H1 (cell line): ENCODE measurements around the gene SIT1. TPM values are rescaled to one million over a fixed set of nuclear protein-coding genes. Genes with fewer than 3 reads are reported as not detected.

Source experiments
- CTCF ChIA-PET: fragments of 300-600 bp; sonication (Branson Sonifier 250); formaldehyde crosslinking; loops from one replicate; lab custom pipeline; 2021; ENCODE audit not compliant: partially characterized antibody; lab: Charles Lee
- POLR2A ChIA-PET: fragments of 300-600 bp; sonication (Branson Sonifier 250); formaldehyde crosslinking; loops from one replicate; lab custom pipeline; 2021; ENCODE audit warnings: inconsistent platforms; ENCODE audit not compliant: partially characterized antibody; lab: Charles Lee
- DNase-seq, 2 experiments: peaks; one replicate each; pipeline versions ENCODE4 v3.0.0 to v3.0.0-alpha.2; 2010 to 2022; ENCODE audit warnings: low spot score in 2 of 2, low read depth in 1 of 2, mixed read lengths in 1 of 2
- FAIRE-seq: peaks from 2 replicates; lab custom pipeline; 2011; peaks lifted over from hg19 to GRCh38; lab: Jason Lieb, UNC
- H2AFZ ChIP-seq: 2 replicates; pipeline ENCODE4 v1.8.1; 2012; ENCODE audit warnings: low read length, inconsistent platforms
- H2AK5ac ChIP-seq: 2 replicates; pipeline ENCODE4 v1.6.1; 2013; ENCODE audit warnings: low read depth, low read length
- H2BK120ac ChIP-seq: replicated peaks from 2 replicates; pipeline ENCODE3; 2013; ENCODE audit warnings: low read depth, low read length, inconsistent platforms
- H2BK12ac ChIP-seq: 2 replicates; pipeline ENCODE4 v1.6.1; 2013; ENCODE audit warnings: low read depth, low read length
- H2BK15ac ChIP-seq: 2 replicates; pipeline ENCODE4 v1.6.1; 2013; ENCODE audit warnings: low read length
- H2BK20ac ChIP-seq: 2 replicates; pipeline ENCODE4 v1.6.1; 2013; ENCODE audit warnings: low read length
- H2BK5ac ChIP-seq: 2 replicates; pipeline ENCODE4 v1.6.1; 2013; ENCODE audit warnings: low read depth, low read length
- H3K14ac ChIP-seq: 2 replicates; pipeline ENCODE4 v1.6.1; 2013; ENCODE audit warnings: inconsistent platforms; ENCODE audit not compliant: insufficient read length
- H3K18ac ChIP-seq: 2 replicates; pipeline ENCODE4 v1.6.1; 2013; ENCODE audit warnings: low read length; ENCODE audit errors: extremely low read depth
- H3K23ac ChIP-seq: 2 replicates; pipeline ENCODE4 v1.6.1; 2013; ENCODE audit warnings: inconsistent platforms; ENCODE audit not compliant: insufficient read length
- H3K23me2 ChIP-seq: 2 replicates; pipeline ENCODE4 v1.6.1; 2013; ENCODE audit warnings: low read depth, low read length
- H3K27ac ChIP-seq: 2 replicates; pipeline ENCODE4 v1.6.1; 2011; ENCODE audit warnings: low read depth, low read length, inconsistent platforms
- H3K27me3 ChIP-seq, 4 experiments: replicated peaks in 1 of 4; 1 replicate in 1 of 4; 2 replicates in 3 of 4; pipeline versions ENCODE4 v1.6.1 to v1.8.1; 2011 to 2013; ENCODE audit warnings: low read length in 3 of 4, mild to moderate bottlenecking in 3 of 4, inconsistent platforms in 2 of 4, mixed read lengths in 2 of 4, moderate library complexity in 1 of 4; ENCODE audit not compliant: control insufficient read depth in 3 of 4, insufficient read depth in 3 of 4; ENCODE audit errors: extremely low read depth in 1 of 4
- H3K36me3 ChIP-seq, 4 experiments: 2 replicates each; pipeline versions ENCODE4 v1.6.1 to v1.8.1; 2011 to 2013; ENCODE audit warnings: mild to moderate bottlenecking in 4 of 4, low read length in 3 of 4, moderate library complexity in 2 of 4, control low read depth in 1 of 4, inconsistent platforms in 1 of 4; ENCODE audit not compliant: insufficient read depth in 4 of 4, control insufficient read depth in 2 of 4
- H3K4ac ChIP-seq: replicated peaks from 2 replicates; pipeline ENCODE3; 2013; ENCODE audit warnings: low read length, low read depth, mixed read lengths, inconsistent platforms; ENCODE audit not compliant: insufficient read length
- H3K4me1 ChIP-seq, 4 experiments: replicated peaks in 1 of 4; 1 replicate in 1 of 4; 2 replicates in 3 of 4; pipeline versions ENCODE4 v1.6.1 to v1.8.1; 2011 to 2013; ENCODE audit warnings: low read length in 3 of 4, inconsistent platforms in 2 of 4, mixed read lengths in 1 of 4; ENCODE audit not compliant: insufficient read depth in 4 of 4, control insufficient read depth in 3 of 4
- H3K4me2 ChIP-seq, 2 experiments: 2 replicates each; pipeline versions ENCODE4 v1.6.1 to v1.8.1; 2011 to 2013; ENCODE audit warnings: low read depth in 2 of 2, low read length in 2 of 2, control low read depth in 1 of 2, inconsistent platforms in 1 of 2, mild to moderate bottlenecking in 1 of 2; ENCODE audit not compliant: insufficient read depth in 1 of 2
- H3K4me3 ChIP-seq, 4 experiments: fragments of 200-600, 300-600 bp in 1 of 4; sonication (generic), shearing (Covaris generic), sonication (Bioruptor Twin) in 1 of 4; 2 replicates each; pipeline versions ENCODE4 v1.5.1 to v1.8.1; 2011 to 2016; ENCODE audit warnings: low read length in 4 of 4, low read depth in 3 of 4, control low read depth in 2 of 4, inconsistent platforms in 2 of 4, mild to moderate bottlenecking in 2 of 4, mixed read lengths in 1 of 4, moderate library complexity in 1 of 4; ENCODE audit not compliant: insufficient read depth in 2 of 4; ENCODE audit errors: extremely low read depth in 1 of 4
- H3K56ac ChIP-seq: replicated peaks from 2 replicates; pipeline ENCODE3; 2013; ENCODE audit warnings: low read depth, mild to moderate bottlenecking, mixed read lengths, low read length, inconsistent platforms; ENCODE audit not compliant: insufficient read length
- H3K79me1 ChIP-seq: 2 replicates; pipeline ENCODE4 v1.6.1; 2013; ENCODE audit warnings: low read depth, low read length, control low read depth
- H3K79me2 ChIP-seq, 2 experiments: 2 replicates each; pipeline versions ENCODE4 v1.6.1 to v1.8.1; 2012 to 2013; ENCODE audit warnings: low read length in 2 of 2, mild to moderate bottlenecking in 2 of 2, inconsistent platforms in 1 of 2; ENCODE audit not compliant: insufficient read depth in 2 of 2, control insufficient read depth in 1 of 2
- H3K9ac ChIP-seq, 4 experiments: replicated peaks in 1 of 4; 1 replicate in 1 of 4; 2 replicates in 3 of 4; pipeline versions ENCODE4 v1.6.1 to v1.8.1; 2011 to 2013; ENCODE audit warnings: low read depth in 3 of 4, low read length in 3 of 4, control low read depth in 2 of 4, mild to moderate bottlenecking in 2 of 4, moderate library complexity in 2 of 4, inconsistent platforms in 1 of 4; ENCODE audit errors: extremely low read depth in 1 of 4
- H3K9me3 ChIP-seq, 2 experiments: 2 replicates each; pipeline versions ENCODE4 v1.6.1 to v1.8.1; 2012 to 2013; ENCODE audit warnings: mild to moderate bottlenecking in 2 of 2, moderate library complexity in 2 of 2, control low read depth in 1 of 2, inconsistent platforms in 1 of 2, low read depth in 1 of 2, low read length in 1 of 2, mixed read lengths in 1 of 2; ENCODE audit not compliant: insufficient read depth in 2 of 2
- H4K20me1 ChIP-seq, 2 experiments: replicated peaks in 1 of 2; 2 replicates each; pipeline versions ENCODE3 to v1.8.1; 2011 to 2013; ENCODE audit warnings: inconsistent platforms in 2 of 2, low read length in 2 of 2, mild to moderate bottlenecking in 1 of 2; ENCODE audit not compliant: insufficient read depth in 2 of 2, control insufficient read depth in 1 of 2
- H4K5ac ChIP-seq: 2 replicates; pipeline ENCODE4 v1.6.1; 2013; ENCODE audit warnings: low read length, low read depth, mixed read lengths, inconsistent platforms; ENCODE audit not compliant: insufficient read length
- H4K8ac ChIP-seq: 2 replicates; pipeline ENCODE4 v1.8.0; 2013; ENCODE audit warnings: mild to moderate bottlenecking, moderate library complexity, low read length, inconsistent platforms; ENCODE audit not compliant: insufficient read depth; ENCODE audit errors: extremely low read depth
- H4K91ac ChIP-seq: replicated peaks from 2 replicates; pipeline ENCODE3; 2013; ENCODE audit warnings: low read length, mixed read lengths, inconsistent platforms; ENCODE audit not compliant: insufficient read length
- BCL11A ChIP-seq, 2 experiments: IDR thresholded peaks; one replicate each; pipeline ENCODE4 v1.6.1; 2011; ENCODE audit warnings: low read depth in 2 of 2, low read length in 2 of 2, mild to moderate bottlenecking in 2 of 2
- CHD1 ChIP-seq: IDR thresholded peaks from 2 replicates; pipeline ENCODE4 v1.6.1; 2012; ENCODE audit warnings: low read depth, low read length, improper control_type of control experiment
- CREB1 ChIP-seq: IDR thresholded peaks from 2 replicates; pipeline ENCODE4 v1.6.1; 2012; ENCODE audit warnings: inconsistent platforms
- JUN ChIP-seq: IDR thresholded peaks from 2 replicates; pipeline ENCODE4 v1.6.1; 2011; ENCODE audit warnings: low read depth, mild to moderate bottlenecking, improper control_type of control experiment, low read length
- POLR2AphosphoS5 ChIP-seq: IDR thresholded peaks from 2 replicates; pipeline ENCODE4 v1.6.1; 2011; ENCODE audit warnings: low read depth, low read length
- TBP ChIP-seq: IDR thresholded peaks from 2 replicates; pipeline ENCODE4 v1.6.1; 2011; ENCODE audit warnings: low read depth, low read length, improper control_type of control experiment
- TEAD4 ChIP-seq: IDR thresholded peaks from 2 replicates; pipeline ENCODE4 v1.6.1; 2012; ENCODE audit warnings: low read depth, low read length, inconsistent platforms, mixed read lengths
- ZNF274 ChIP-seq: IDR thresholded peaks from 2 replicates; pipeline ENCODE4 v1.7.0; 2012; ENCODE audit warnings: low read length, borderline replicate concordance; ENCODE audit errors: extremely low read depth
- WGBS, 2 experiments: shearing (Covaris generic) in 1 of 2; methylation state at CpG; one replicate each; pipeline versions ENCODE4 v1.1.6 to v1.1.7; 2013 to 2015; ENCODE audit warnings: low lambda C conversion rate in 2 of 2, mixed read lengths in 2 of 2, inconsistent platforms in 1 of 2, low coverage in 1 of 2, missing lambda C conversion rate in 1 of 2; ENCODE audit not compliant: insufficient replicate concordance in 2 of 2, insufficient coverage in 1 of 2, insufficient read length in 1 of 2; ENCODE audit errors: extremely low coverage in 1 of 2, missing lambda C conversion rate in 1 of 2; 5-methylcytosine and 5-hydroxymethylcytosine counted together
- polyA plus RNA-seq, 7 experiments: library from polyadenylated mRNA; depleted of rRNA in 3 of 7; stranded (reverse) in 5 of 7; unstranded in 2 of 7; fragments of >200 nt in 5 of 7; fragments of 200-250 nt in 2 of 7; gene quantifications; 1 replicate in 5 of 7; 2 replicates in 1 of 7; 4 replicates in 1 of 7; pipeline versions ENCODE4 v1.2.1 to v1.2.3, GENCODE V29; 2011 to 2013; ENCODE audit warnings: missing spikeins in 2 of 7, mixed read lengths in 2 of 7
- total RNA-seq: library from RNA; stranded (reverse); fragmentation: NEBNext Ultra II Directional; extraction: Animal tissue kit (Norgen Biotek cat#: 25700); gene quantifications from 2 replicates; pipeline ENCODE4 v1.2.1, GENCODE V29; 2021

The SIT1 gene
- total and polyA plus RNA-seq, 2 of the 8 experiments (the other 6 are each of a cell fraction or from before 2014, with no cell fraction given) = 8.2 to 12.8 TPM

GRCh38 chr9:35679766-35680330, 29.1 kb upstream of the SIT1 start:
- H2BK15ac ChIP-seq = no peak overlapping the region
- H2BK12ac ChIP-seq = no peak overlapping the region
- no peaks in the 10 kb centered on the region for H3K9me3 ChIP-seq
- H3K4ac ChIP-seq = no peak overlapping the region
- H3K9ac ChIP-seq = no peak overlapping the region; a peak in 1 of 7 replicates
- no peak overlapping the region for H3K18ac ChIP-seq
- ChIA-PET CTCF (interaction anchor here (0.7 to 2.8 kb wide), 14 partner anchors 9 to 227 kb away, joined by 3 to 23 read pairs (median 4); partner anchors contain the start of genes ARHGEF39, CCDC107 and RMRP), POLR2A (interaction anchor here (0.7 to 8.4 kb wide), 11 partner anchors 8 to 61 kb away, joined by 3 to 55 read pairs (median 4); partner anchors contain the start of genes ARHGEF39, CREB3, TLN1 and TPM2)
- peaks cover 0 to 3% (median 1%) of the 10 kb centered on the region in 4 experiments; a peak in 3 of 7 replicates for H3K27me3 ChIP-seq
- no peak overlapping the region for H2AFZ ChIP-seq
- H2BK5ac ChIP-seq = no peak overlapping the region
- DNase-seq (no peak), FAIRE-seq (no peak)
- no peak overlapping the region for H2AK5ac ChIP-seq
- peaks cover 2 to 6% of the 10 kb centered on the region in 2 experiments for H4K20me1 ChIP-seq
- no peak overlapping the region for H3K23ac ChIP-seq
- H3K4me1 ChIP-seq = peaks cover 0 to 12% (median 4%) of the 10 kb centered on the region in 4 experiments; a peak in 5 of 7 replicates
- no peaks in the 10 kb centered on the region for H3K79me2 ChIP-seq
- H4K91ac ChIP-seq = no peak overlapping the region
- H3K14ac ChIP-seq = no peak overlapping the region
- peaks cover 8 to 30% (median 20%) of the 10 kb centered on the region in 4 experiments; a peak in 6 of 8 replicates for H3K36me3 ChIP-seq
- H3K4me2 ChIP-seq = no peak overlapping the region
- no peak overlapping the region for H3K27ac ChIP-seq
- H3K4me3 ChIP-seq = no peak overlapping the region
- H4K8ac ChIP-seq = no peak overlapping the region
- no peak overlapping the region for H2BK120ac ChIP-seq
- H4K5ac ChIP-seq = no peak overlapping the region
- no peak overlapping the region for H2BK20ac ChIP-seq
- H3K79me1 ChIP-seq = no peaks in the 10 kb centered on the region
- peaks cover 2% of the 10 kb centered on the region; the same call in 1 of the 2 replicates for H3K23me2 ChIP-seq
- WGBS, 2 experiments = 95% methylated on average over 8 of the region's 8 CpGs; no CpG with 5 or more reads in 1 of the 2 experiments
- TF ChIP-seq JUN (no peak), ZNF274 (no peak), CHD1 (no peak), TEAD4 (no peak), TBP (no peak), POLR2AphosphoS5 (no peak), CREB1 (no peak), BCL11A (IDR thresholded peaks at IDR 0.05; ENCODE audit: low read depth in 2 of 2, low read length in 2 of 2) (no peak)
- H3K56ac ChIP-seq = no peak overlapping the region
